Mesenchymal stem cell (in vitro differentiated cells and primary cell): ENCODE results near the gene LZTS2.

Experiments used
- DNase-seq: peaks from one replicate; pipeline ENCODE4 v3.0.0-alpha.2; 2013
- H2AFZ ChIP-seq: one replicate; pipeline ENCODE4 v1.6.1; 2013; ENCODE audit warnings: low read depth, mild to moderate bottlenecking, control low read depth, inconsistent platforms, low read length, moderate library complexity
- H2AK5ac ChIP-seq: 2 replicates; pipeline ENCODE4 v1.6.1; 2013; ENCODE audit warnings: low read length, moderate library complexity, mild to moderate bottlenecking, inconsistent platforms; ENCODE audit not compliant: severe bottlenecking
- H2BK120ac ChIP-seq: one replicate; pipeline ENCODE4 v1.6.1; 2013; ENCODE audit warnings: low read depth, mild to moderate bottlenecking, inconsistent platforms, low read length, moderate library complexity
- H2BK12ac ChIP-seq, 2 experiments: one replicate each; pipeline ENCODE4 v1.6.1; 2013; ENCODE audit warnings: inconsistent platforms in 2 of 2, low read length in 2 of 2, mild to moderate bottlenecking in 2 of 2, moderate library complexity in 2 of 2, control low read depth in 1 of 2
- H2BK15ac ChIP-seq: one replicate; pipeline ENCODE4 v1.6.1; 2013; ENCODE audit warnings: mild to moderate bottlenecking, low read depth, inconsistent platforms; ENCODE audit not compliant: poor library complexity, severe bottlenecking
- H2BK5ac ChIP-seq: 2 replicates; pipeline ENCODE4 v1.6.1; 2013; ENCODE audit warnings: low read depth, mild to moderate bottlenecking, low read length, control low read depth, inconsistent platforms; ENCODE audit not compliant: poor library complexity, severe bottlenecking
- H3K14ac ChIP-seq, 2 experiments: one replicate each; pipeline ENCODE4 v1.6.1; 2013; ENCODE audit warnings: inconsistent platforms in 2 of 2, low read length in 2 of 2, control low read depth in 1 of 2, mild to moderate bottlenecking in 1 of 2, moderate library complexity in 1 of 2
- H3K18ac ChIP-seq, 2 experiments: one replicate each; pipeline ENCODE4 v1.6.1; 2013; ENCODE audit warnings: inconsistent platforms in 2 of 2, low read length in 2 of 2, control low read depth in 1 of 2, low read depth in 1 of 2, mild to moderate bottlenecking in 1 of 2
- H3K23ac ChIP-seq, 2 experiments: one replicate each; pipeline ENCODE4 v1.6.1; 2013; ENCODE audit warnings: inconsistent platforms in 2 of 2, low read length in 2 of 2, mild to moderate bottlenecking in 2 of 2, moderate library complexity in 2 of 2, control low read depth in 1 of 2
- H3K27ac ChIP-seq: 2 replicates; pipeline ENCODE4 v1.5.1; 2013; ENCODE audit warnings: mild to moderate bottlenecking, moderate library complexity, low read length, control low read depth, inconsistent platforms; ENCODE audit not compliant: poor library complexity, severe bottlenecking
- H3K27me3 ChIP-seq, 2 experiments: 2 replicates each; pipeline versions ENCODE4 v1.6.1 to v1.7.0; 2013; ENCODE audit warnings: low read length in 2 of 2, mild to moderate bottlenecking in 2 of 2, moderate library complexity in 2 of 2, control low read depth in 1 of 2, inconsistent platforms in 1 of 2; ENCODE audit not compliant: control insufficient read depth in 1 of 2, insufficient read depth in 1 of 2
- H3K36me3 ChIP-seq, 2 experiments: 2 replicates each; pipeline versions ENCODE4 v1.6.1 to v1.7.0; 2013; ENCODE audit warnings: low read length in 2 of 2, control low read depth in 1 of 2, inconsistent platforms in 1 of 2, low read depth in 1 of 2, mild to moderate bottlenecking in 1 of 2; ENCODE audit not compliant: insufficient read depth in 2 of 2, control insufficient read depth in 1 of 2
- H3K4ac ChIP-seq, 2 experiments: one replicate each; pipeline ENCODE4 v1.6.1; 2013; ENCODE audit warnings: inconsistent platforms in 2 of 2, low read length in 2 of 2, mild to moderate bottlenecking in 2 of 2, moderate library complexity in 2 of 2, control low read depth in 1 of 2, low read depth in 1 of 2
- H3K4me1 ChIP-seq: 2 replicates; pipeline ENCODE4 v1.6.1; 2013; ENCODE audit warnings: low read depth, low read length, control low read depth; ENCODE audit not compliant: control insufficient read depth, insufficient read depth
- H3K4me2 ChIP-seq: 2 replicates; pipeline ENCODE4 v1.6.1; 2013; ENCODE audit warnings: low read length, mild to moderate bottlenecking, inconsistent platforms; ENCODE audit not compliant: poor library complexity, severe bottlenecking
- H3K4me3 ChIP-seq, 2 experiments: 2 replicates each; pipeline versions ENCODE4 v1.5.1 to v1.7.0; 2013; ENCODE audit warnings: low read length in 2 of 2, mild to moderate bottlenecking in 2 of 2, control low read depth in 1 of 2, low read depth in 1 of 2; ENCODE audit not compliant: insufficient read depth in 1 of 2
- H3K79me1 ChIP-seq: replicated peaks from 2 replicates; pipeline ENCODE4 v1.6.1; 2013; ENCODE audit warnings: mild to moderate bottlenecking, control low read depth, low read length, inconsistent platforms; ENCODE audit not compliant: poor library complexity, severe bottlenecking
- H3K9ac ChIP-seq: 2 replicates; pipeline ENCODE4 v1.7.0; 2013; ENCODE audit warnings: mild to moderate bottlenecking, low read length, moderate library complexity
- H3K9me3 ChIP-seq: 2 replicates; pipeline ENCODE4 v1.7.0; 2013; ENCODE audit warnings: mild to moderate bottlenecking, low read length; ENCODE audit not compliant: control insufficient read depth
- H4K8ac ChIP-seq: one replicate; pipeline ENCODE4 v1.6.1; 2013; ENCODE audit warnings: inconsistent platforms, mild to moderate bottlenecking, low read length, moderate library complexity
- H4K91ac ChIP-seq: one replicate; pipeline ENCODE4 v1.6.1; 2013; ENCODE audit warnings: mild to moderate bottlenecking, low read length, inconsistent platforms
- WGBS: methylation state at CpG from one replicate; pipeline ENCODE4 v1.1.7; 2013; ENCODE audit warnings: mixed read lengths; 5-methylcytosine and 5-hydroxymethylcytosine counted together

The LZTS2 gene

DNA sequence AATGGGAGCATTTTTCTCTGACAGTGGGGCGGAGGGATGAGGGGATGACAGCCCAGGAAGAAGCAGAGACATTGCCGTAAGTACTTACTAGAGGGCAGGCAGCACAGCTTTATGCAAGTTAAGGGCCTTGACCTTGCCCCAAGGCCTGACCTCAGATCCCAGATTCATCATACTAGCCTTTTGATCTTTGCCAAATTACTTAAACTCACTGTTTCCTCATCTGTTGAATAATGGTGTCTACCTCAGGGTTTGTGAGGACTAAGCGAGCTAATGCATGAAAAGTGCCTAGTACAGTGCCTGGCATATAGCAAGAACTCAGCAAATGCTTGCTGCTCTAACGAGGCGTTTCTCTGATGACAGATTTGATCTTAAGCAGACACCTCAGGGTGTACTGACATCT, 33.8 kb upstream of the LZTS2 start:
- DNase-seq = no peak
- 61% methylated on average over 3 of the region's 5 CpGs for WGBS
- H4K8ac ChIP-seq = no peak overlapping the region
- H2BK120ac ChIP-seq = no peak overlapping the region
- no peak overlapping the region for H3K4me2 ChIP-seq
- H3K27me3 ChIP-seq = no peaks in the 10 kb centered on the region
- no peak overlapping the region for H3K9ac ChIP-seq
- H3K9me3 ChIP-seq = no peaks in the 10 kb centered on the region
- H3K36me3 ChIP-seq = peaks cover 14 to 60% of the 10 kb centered on the region in 2 experiments
- no peak overlapping the region for H3K4ac ChIP-seq
- H2BK15ac ChIP-seq = no peak overlapping the region
- H2BK5ac ChIP-seq = no peak overlapping the region
- peaks cover 20% of the 10 kb centered on the region for H3K4me1 ChIP-seq
- peaks cover 2% of the 10 kb centered on the region for H3K79me1 ChIP-seq
- no peak overlapping the region for H4K91ac ChIP-seq
- H3K23ac ChIP-seq = peak overlapping the region in 1 of 2 experiments; percentile 42
- H3K14ac ChIP-seq = no peak overlapping the region
- no peak overlapping the region for H2AFZ ChIP-seq
- no peak overlapping the region for H3K27ac ChIP-seq
- no peak overlapping the region for H3K18ac ChIP-seq
- H3K4me3 ChIP-seq = no peak overlapping the region
- no peak overlapping the region for H2BK12ac ChIP-seq
- H2AK5ac ChIP-seq = no peak overlapping the region

- Histone ChIP-seq H3K27ac (no peak overlapping the region), H3K18ac (no peak overlapping the region)
- 100% methylated on average over 1 of the region's 2 CpGs for WGBS
These were observed 32.7 kb upstream of the LZTS2 start for GRCh38 chr10:100966887-100967286.

DNA sequence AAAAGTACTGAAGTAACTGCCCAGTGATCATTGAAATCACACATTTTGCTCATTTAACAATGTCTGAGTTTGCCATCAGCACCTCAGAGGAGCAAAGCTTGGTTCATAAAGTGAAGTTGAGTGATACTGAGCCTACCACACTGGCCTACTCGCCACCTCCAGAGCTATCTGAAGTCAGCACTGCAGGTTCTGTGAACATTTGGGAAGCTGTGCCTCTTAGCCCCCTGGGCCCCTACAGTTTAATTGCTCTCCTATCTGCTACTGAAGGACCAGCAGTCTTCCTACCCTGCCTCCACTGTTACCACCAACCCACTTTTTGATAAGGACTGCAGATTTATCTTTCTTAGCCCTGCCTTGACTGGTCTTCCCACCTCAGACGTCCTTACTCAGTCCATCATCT, 32.3 kb upstream of the LZTS2 start:
- no peak overlapping the region for H3K4me2 ChIP-seq
- H2BK120ac ChIP-seq = no peak overlapping the region
- no peak overlapping the region for H4K8ac ChIP-seq
- H2BK5ac ChIP-seq = no peak overlapping the region
- peaks cover 34% of the 10 kb centered on the region for H3K4me1 ChIP-seq
- H3K4ac ChIP-seq = no peak overlapping the region
- peaks cover 2% of the 10 kb centered on the region for H3K79me1 ChIP-seq
- H3K4me3 ChIP-seq = no peak overlapping the region
- H3K14ac ChIP-seq = no peak overlapping the region
- H2BK12ac ChIP-seq = no peak overlapping the region
- H3K23ac ChIP-seq = no peak overlapping the region
- H2AK5ac ChIP-seq = no peak overlapping the region
- no peak overlapping the region for H3K18ac ChIP-seq
- no peak overlapping the region for H2BK15ac ChIP-seq
- no peak overlapping the region for H3K9ac ChIP-seq
- no peak overlapping the region for H2AFZ ChIP-seq
- H3K36me3 ChIP-seq = peaks cover 14 to 48% of the 10 kb centered on the region in 2 experiments
- H3K9me3 ChIP-seq = no peaks in the 10 kb centered on the region
- H3K27me3 ChIP-seq = no peaks in the 10 kb centered on the region
- no peak for DNase-seq
- no peak overlapping the region for H3K27ac ChIP-seq
- H4K91ac ChIP-seq = no peak overlapping the region
- WGBS = 82% methylated on average over 2 of the region's 2 CpGs

More at GRCh38 chr10:100966887-100967286, 32.7 kb upstream of the LZTS2 start:
- no peaks in the 10 kb centered on the region for H3K9me3 ChIP-seq
- no peak overlapping the region for H2AFZ ChIP-seq
- no peak overlapping the region for H2BK120ac ChIP-seq
- H4K8ac ChIP-seq = no peak overlapping the region
- no peak overlapping the region for H2BK5ac ChIP-seq
- H3K4me1 ChIP-seq = peaks cover 30% of the 10 kb centered on the region
- no peaks in the 10 kb centered on the region for H3K27me3 ChIP-seq
- no peak overlapping the region for H3K4me3 ChIP-seq
- H3K23ac ChIP-seq = no peak overlapping the region
- no peak overlapping the region for H3K4ac ChIP-seq
- H3K4me2 ChIP-seq = no peak overlapping the region
- no peak overlapping the region for H3K14ac ChIP-seq
- H2AK5ac ChIP-seq = no peak overlapping the region
- no peak overlapping the region for H2BK15ac ChIP-seq
- no peak overlapping the region for H2BK12ac ChIP-seq
- peaks cover 2% of the 10 kb centered on the region for H3K79me1 ChIP-seq
- no peak overlapping the region for H4K91ac ChIP-seq
- peaks cover 14 to 52% of the 10 kb centered on the region in 2 experiments for H3K36me3 ChIP-seq
- H3K9ac ChIP-seq = no peak overlapping the region
- no peak for DNase-seq

DNA sequence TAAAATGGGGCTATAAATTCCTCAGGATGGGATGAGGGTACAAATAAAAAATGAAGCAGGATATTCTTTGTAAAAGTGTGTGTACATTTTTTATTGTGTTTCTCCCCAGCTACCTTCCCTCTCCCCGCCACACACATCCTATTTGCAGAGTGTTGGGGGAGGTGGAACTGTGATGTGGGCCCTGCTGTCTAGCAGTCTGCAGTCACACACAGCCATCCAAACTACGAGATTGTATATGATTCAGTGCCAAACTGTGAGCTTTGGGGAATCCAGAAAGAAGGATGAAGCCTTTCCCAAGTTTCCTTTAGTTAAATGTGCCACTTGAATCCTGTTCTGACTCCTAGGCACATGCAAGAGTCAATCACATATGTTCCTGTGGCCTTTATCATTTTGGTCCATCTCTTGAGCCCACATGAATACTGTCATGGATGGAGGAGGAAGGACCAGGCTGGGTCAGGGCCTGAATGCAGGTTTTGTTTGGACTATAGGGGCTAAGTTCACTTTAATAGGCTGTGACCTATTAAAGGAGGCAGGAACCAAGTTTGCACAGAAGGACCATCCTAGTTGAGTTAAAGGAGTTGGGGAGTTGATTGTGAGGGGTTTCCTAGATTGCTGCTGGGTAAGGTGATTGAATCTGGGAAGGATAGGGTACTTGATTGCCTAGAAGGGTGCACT, 31.4 kb upstream of the LZTS2 start:
- no peak overlapping the region for H2BK15ac ChIP-seq
- no peak overlapping the region for H2AFZ ChIP-seq

More for the DNA sequence above, 31.4 kb upstream of the LZTS2 start:
- H2BK12ac ChIP-seq = no peak overlapping the region
- H2BK5ac ChIP-seq = no peak overlapping the region
- H3K36me3 ChIP-seq = peaks cover 19 to 39% of the 10 kb centered on the region in 2 experiments
- no peak overlapping the region for H2AK5ac ChIP-seq
- no peak overlapping the region for H3K4me3 ChIP-seq
- H3K18ac ChIP-seq = no peak overlapping the region
- no peak overlapping the region for H3K4ac ChIP-seq
- H3K23ac ChIP-seq = no peak overlapping the region
- H3K9ac ChIP-seq = peak overlapping the region; percentile 73
- H3K4me1 ChIP-seq = peaks cover 34% of the 10 kb centered on the region
- no peak overlapping the region for H2BK120ac ChIP-seq
- no peaks in the 10 kb centered on the region for H3K79me1 ChIP-seq
- H3K14ac ChIP-seq = no peak overlapping the region
- H3K27me3 ChIP-seq = no peaks in the 10 kb centered on the region
- no peak overlapping the region for H4K91ac ChIP-seq
- 93% methylated on average over 1 of the region's 2 CpGs for WGBS
- no peaks in the 10 kb centered on the region for H3K9me3 ChIP-seq
- DNase-seq = no peak
- no peak overlapping the region for H3K4me2 ChIP-seq
- H3K27ac ChIP-seq = no peak overlapping the region
- H4K8ac ChIP-seq = no peak overlapping the region
